Measurements from ENCODE around the gene MYH13. TPM values are rescaled to one million over a fixed set of nuclear protein-coding genes. Genes with fewer than 3 reads are reported as not detected.

The MYH13 gene
- total and polyA plus RNA-seq, 10 of the 15 experiments (the other 5 are each of a cell fraction or from before 2014, with no cell fraction given): 0.01 to 0.04 (median 0.03) TPM; not detected in 4

DNA sequence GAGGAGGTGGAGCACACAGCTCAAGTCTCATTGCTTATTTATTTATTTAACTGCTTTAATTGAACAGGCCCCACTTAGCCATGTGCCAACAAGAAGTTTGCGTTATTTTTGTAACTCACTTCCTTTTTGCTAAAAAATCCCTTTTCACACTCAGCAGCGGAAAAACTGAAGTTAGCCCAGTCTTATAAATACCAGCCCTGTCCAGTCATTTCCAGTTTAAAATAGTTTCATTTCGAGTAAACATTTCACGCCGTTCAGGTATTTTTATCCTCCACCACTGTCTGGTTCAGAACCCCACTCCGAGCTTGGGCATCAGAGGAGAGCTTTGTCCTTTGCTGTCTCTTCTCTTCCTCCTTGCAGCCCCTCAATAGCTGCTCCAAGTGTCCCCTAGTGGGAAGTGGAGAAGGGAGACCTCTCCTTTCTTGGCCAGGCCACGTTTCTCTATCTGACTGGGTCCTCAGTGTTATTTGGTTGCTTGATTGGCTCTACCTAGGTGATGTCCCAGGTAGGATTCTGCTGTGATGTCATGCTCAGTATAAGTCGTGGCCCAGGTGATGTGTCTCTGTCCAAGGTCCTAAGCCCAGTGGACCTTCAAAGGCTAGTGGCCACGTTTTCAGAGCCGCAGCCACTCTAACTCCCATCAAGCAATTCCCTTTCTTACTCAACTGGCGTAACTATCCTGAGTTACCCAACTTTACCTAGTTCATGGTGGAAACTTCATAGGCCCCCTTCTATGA lies 121.4 kb downstream of the MYH13 start (continued):
- TF ChIP-seq ETV6 (conservative IDR thresholded peaks at IDR 0.05 in 1 of 2, IDR thresholded peaks at IDR 0.05 in 1 of 2; ENCODE audit: borderline replicate concordance in 1 of 2, low read depth in 1 of 2): peak in 1 of 2 experiments; percentile 86; a peak in 1 of 4 replicates
- TF ChIP-seq ZNF217 (IDR thresholded peaks at IDR 0.05): peak; percentile 72; the same call in 1 of the 2 replicates
- no peak for TF ChIP-seq ZSCAN29 (IDR thresholded peaks at IDR 0.05)
- TF ChIP-seq IRF4 (IDR thresholded peaks at IDR 0.05; ENCODE audit: low read depth, low read length): peak; percentile 84
- no peak for TF ChIP-seq MXI1 (IDR thresholded peaks at IDR 0.05; ENCODE audit: low read depth, low read length)
- peak; percentile 9 for TF ChIP-seq SP1 (IDR thresholded peaks at IDR 0.05; ENCODE audit: low read depth, low read length)

Other genes starting within 250 kb of the MYH13 start
- 19.9 and 25.0 TPM in 2 replicates for gene GAS7, start 174.4 kb downstream of the MYH13 start, total RNA-seq (2014; rRNA removed)
- 23.1 and 26.0 TPM in 2 replicates for gene GAS7, start 174.4 kb downstream of the MYH13 start, total RNA-seq (2014; rRNA removed; fragmentation: Illumina TruSeq; extraction: Trizol)
- gene GAS7, start 174.4 kb downstream of the MYH13 start, total RNA-seq (2021): 53.4 and 57.0 TPM in 2 replicates
- gene GAS7, start 174.4 kb downstream of the MYH13 start, polyA plus RNA-seq (2011; rRNA removed): 27.2 and 30.2 TPM in 2 replicates
- 28.7 and 34.1 TPM in 2 replicates for gene GAS7, start 174.4 kb downstream of the MYH13 start, polyA plus RNA-seq (2014; fragmentation: Illumina TruSeq; extraction: Trizol)
- 1 to 10 TPM; 2.3 to 2.9 TPM for gene GAS7, start 174.4 kb downstream of the MYH13 start, polyA plus RNA-seq (2014; fragmentation: Nextera tagmentation; extraction: Ambion mirVana)
- gene GAS7, start 174.4 kb downstream of the MYH13 start, polyA plus RNA-seq (2014; rRNA removed): 26.2 and 26.5 TPM in 2 replicates
- 10 to 100 TPM; 19.3 to 20.9 TPM for gene GAS7, start 174.4 kb downstream of the MYH13 start, polyA plus RNA-seq (2016; fragmentation: Nextera tagmentation; extraction: Ambion mirVana)
- gene MYH8, start 48.9 kb upstream of the MYH13 start, total RNA-seq (2014; rRNA removed): not detected in 2 replicates
- not detected in 2 replicates for gene MYH8, start 48.9 kb upstream of the MYH13 start, total RNA-seq (2014; rRNA removed; fragmentation: Illumina TruSeq; extraction: Trizol)
- gene MYH8, start 48.9 kb upstream of the MYH13 start, total RNA-seq (2021): not detected in 2 replicates
- 0.01 TPM in 2 replicates for gene MYH8, start 48.9 kb upstream of the MYH13 start, polyA plus RNA-seq (2011; rRNA removed)
- not detected in 2 replicates for gene MYH8, start 48.9 kb upstream of the MYH13 start, polyA plus RNA-seq (2014; fragmentation: Illumina TruSeq; extraction: Trizol)
- gene MYH8, start 48.9 kb upstream of the MYH13 start, polyA plus RNA-seq (2014; fragmentation: Nextera tagmentation; extraction: Ambion mirVana): not detected
- not detected in 2 replicates for gene MYH8, start 48.9 kb upstream of the MYH13 start, polyA plus RNA-seq (2014; rRNA removed)
- under 1 TPM in 1 of 2 experiments, not detected in 1; 0.03 TPM for gene MYH8, start 48.9 kb upstream of the MYH13 start, polyA plus RNA-seq (2016; fragmentation: Nextera tagmentation; extraction: Ambion mirVana)
- not detected in 2 replicates for gene MYH4, start 96.6 kb upstream of the MYH13 start, total RNA-seq (2014; rRNA removed)
- gene MYH4, start 96.6 kb upstream of the MYH13 start, total RNA-seq (2014; rRNA removed; fragmentation: Illumina TruSeq; extraction: Trizol): not detected in 2 replicates
- not detected in 2 replicates for gene MYH4, start 96.6 kb upstream of the MYH13 start, total RNA-seq (2021)
- gene MYH4, start 96.6 kb upstream of the MYH13 start, polyA plus RNA-seq (2011; rRNA removed): not detected in 2 replicates
- not detected in 2 replicates for gene MYH4, start 96.6 kb upstream of the MYH13 start, polyA plus RNA-seq (2014; fragmentation: Illumina TruSeq; extraction: Trizol)
- not detected for gene MYH4, start 96.6 kb upstream of the MYH13 start, polyA plus RNA-seq (2014; fragmentation: Nextera tagmentation; extraction: Ambion mirVana)
- gene MYH4, start 96.6 kb upstream of the MYH13 start, polyA plus RNA-seq (2014; rRNA removed): not detected in 2 replicates
- not detected for gene MYH4, start 96.6 kb upstream of the MYH13 start, polyA plus RNA-seq (2016; fragmentation: Nextera tagmentation; extraction: Ambion mirVana)
- not detected in 2 replicates for gene MYH1, start 145.5 kb upstream of the MYH13 start, total RNA-seq (2014; rRNA removed)
- gene MYH1, start 145.5 kb upstream of the MYH13 start, total RNA-seq (2014; rRNA removed; fragmentation: Illumina TruSeq; extraction: Trizol): not detected in 2 replicates
- gene MYH1, start 145.5 kb upstream of the MYH13 start, total RNA-seq (2021): not detected in 2 replicates
- gene MYH1, start 145.5 kb upstream of the MYH13 start, polyA plus RNA-seq (2011; rRNA removed): 0.01 TPM in 1 of 2 replicates, not detected in the other
- not detected in 2 replicates for gene MYH1, start 145.5 kb upstream of the MYH13 start, polyA plus RNA-seq (2014; fragmentation: Illumina TruSeq; extraction: Trizol)
- gene MYH1, start 145.5 kb upstream of the MYH13 start, polyA plus RNA-seq (2014; fragmentation: Nextera tagmentation; extraction: Ambion mirVana): not detected
- not detected in 2 replicates for gene MYH1, start 145.5 kb upstream of the MYH13 start, polyA plus RNA-seq (2014; rRNA removed)
- not detected for gene MYH1, start 145.5 kb upstream of the MYH13 start, polyA plus RNA-seq (2016; fragmentation: Nextera tagmentation; extraction: Ambion mirVana)
- not detected in 2 replicates for gene MYH2, start 176.7 kb upstream of the MYH13 start, total RNA-seq (2014; rRNA removed)
- gene MYH2, start 176.7 kb upstream of the MYH13 start, total RNA-seq (2014; rRNA removed; fragmentation: Illumina TruSeq; extraction: Trizol): not detected in 2 replicates
- gene MYH2, start 176.7 kb upstream of the MYH13 start, total RNA-seq (2021): not detected in 2 replicates
- not detected in 2 replicates for gene MYH2, start 176.7 kb upstream of the MYH13 start, polyA plus RNA-seq (2011; rRNA removed)
- gene MYH2, start 176.7 kb upstream of the MYH13 start, polyA plus RNA-seq (2014; fragmentation: Illumina TruSeq; extraction: Trizol): not detected in 2 replicates
- not detected for gene MYH2, start 176.7 kb upstream of the MYH13 start, polyA plus RNA-seq (2014; fragmentation: Nextera tagmentation; extraction: Ambion mirVana)
- not detected in 2 replicates for gene MYH2, start 176.7 kb upstream of the MYH13 start, polyA plus RNA-seq (2014; rRNA removed)
- gene MYH2, start 176.7 kb upstream of the MYH13 start, polyA plus RNA-seq (2016; fragmentation: Nextera tagmentation; extraction: Ambion mirVana): not detected

All from GM12878 (cell line).